Ascending aorta (tissue), 2 donors: ENCODE results near the gene MAP3K12. TPM values are rescaled to one million over a fixed set of nuclear protein-coding genes. Genes with fewer than 3 reads are reported as not detected.
A peak's percentile ranks its signal among the peaks of the same experiment; 100 is the strongest.

ENCODE experiments used
- DNase-seq, 2 donors: peaks; one replicate each; pipeline ENCODE4 v3.0.0-alpha.2; 2019; ENCODE audit warnings: low spot score in 2 of 2
- H3K27ac ChIP-seq, 2 donors: fragments of 200-600 bp; sonication (generic); one replicate each; pipeline ENCODE4 v1.5.1; 2016 to 2017; ENCODE audit warnings: mild to moderate bottlenecking in 1 of 2
- H3K27me3 ChIP-seq: fragments of 200-600 bp; sonication (generic); one replicate; pipeline ENCODE4 v1.5.1; 2017
- H3K36me3 ChIP-seq, 2 donors: fragments of 200-600 bp; sonication (generic); one replicate each; pipeline ENCODE4 v1.5.1; 2016
- H3K4me1 ChIP-seq, 2 donors: fragments of 200-600 bp; sonication (generic); one replicate each; pipeline ENCODE4 v1.5.1; 2016 to 2017; ENCODE audit warnings: mild to moderate bottlenecking in 1 of 2
- H3K4me3 ChIP-seq, 2 donors: fragments of 200-600 bp; sonication (generic); one replicate each; pipeline ENCODE4 v1.5.1; 2016 to 2017; ENCODE audit warnings: mild to moderate bottlenecking in 1 of 2
- H3K9me3 ChIP-seq, 2 donors: fragments of 200-600 bp; sonication (generic); one replicate each; pipeline ENCODE4 v1.5.1; 2016
- intact Hi-C: fragments of 100-400 bp; cut with DNase I; formaldehyde crosslinking; loops from one replicate; pipeline ENCODE4 v1.15.1; 2023
- total RNA-seq: library from RNA; depleted of rRNA; stranded (reverse); fragments of >200 nt; gene quantifications from one replicate; pipeline ENCODE4 v1.1.0, GENCODE V29; 2016
- TF ChIP-seq, protein P1 (sequence below), 3 experiments: fragments of 200-600 bp in 2 of 3; fragments of 450-650 bp in 1 of 3; sonication (generic) in 2 of 3; IDR thresholded peaks; one replicate each; pipeline ENCODE4 v1.5.1; 2016 to 2019; ENCODE audit warnings: antibody characterized with exemption in 3 of 3, mild to moderate bottlenecking in 1 of 3, moderate library complexity in 1 of 3

The MAP3K12 gene
- total RNA-seq, 1 donor from 2014 or later = 20.8 TPM

DNA sequence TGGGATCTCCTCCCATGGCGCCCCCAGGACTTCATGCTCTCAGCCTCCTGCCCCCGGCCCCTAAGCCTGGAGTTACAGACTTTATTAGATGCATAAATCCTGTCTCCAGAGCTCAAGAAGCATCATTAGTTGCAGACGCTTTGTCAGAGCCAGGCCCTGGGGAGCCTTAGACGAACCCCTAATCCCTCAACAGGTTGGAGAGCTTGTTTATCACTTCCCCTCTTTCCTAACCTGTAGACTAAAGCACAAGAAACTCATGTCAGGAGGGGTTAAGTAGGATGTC is 8.3 kb upstream of the MAP3K12 start:
- no peak for DNase-seq
- peaks cover 23 to 38% of the 10 kb centered on the region in 2 donors for H3K36me3 ChIP-seq
- H3K4me1 ChIP-seq = peaks cover 20 to 37% of the 10 kb centered on the region in 2 donors
- peak overlapping the region; percentile 94 to 98 for H3K27ac ChIP-seq
- TF ChIP-seq, protein P1, sequence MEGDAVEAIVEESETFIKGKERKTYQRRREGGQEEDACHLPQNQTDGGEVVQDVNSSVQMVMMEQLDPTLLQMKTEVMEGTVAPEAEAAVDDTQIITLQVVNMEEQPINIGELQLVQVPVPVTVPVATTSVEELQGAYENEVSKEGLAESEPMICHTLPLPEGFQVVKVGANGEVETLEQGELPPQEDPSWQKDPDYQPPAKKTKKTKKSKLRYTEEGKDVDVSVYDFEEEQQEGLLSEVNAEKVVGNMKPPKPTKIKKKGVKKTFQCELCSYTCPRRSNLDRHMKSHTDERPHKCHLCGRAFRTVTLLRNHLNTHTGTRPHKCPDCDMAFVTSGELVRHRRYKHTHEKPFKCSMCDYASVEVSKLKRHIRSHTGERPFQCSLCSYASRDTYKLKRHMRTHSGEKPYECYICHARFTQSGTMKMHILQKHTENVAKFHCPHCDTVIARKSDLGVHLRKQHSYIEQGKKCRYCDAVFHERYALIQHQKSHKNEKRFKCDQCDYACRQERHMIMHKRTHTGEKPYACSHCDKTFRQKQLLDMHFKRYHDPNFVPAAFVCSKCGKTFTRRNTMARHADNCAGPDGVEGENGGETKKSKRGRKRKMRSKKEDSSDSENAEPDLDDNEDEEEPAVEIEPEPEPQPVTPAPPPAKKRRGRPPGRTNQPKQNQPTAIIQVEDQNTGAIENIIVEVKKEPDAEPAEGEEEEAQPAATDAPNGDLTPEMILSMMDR (IDR thresholded peaks at IDR 0.05) = no peak
- H3K27me3 ChIP-seq = no peaks in the 10 kb centered on the region
- no peaks in the 10 kb centered on the region for H3K9me3 ChIP-seq
- no peak overlapping the region for H3K4me3 ChIP-seq
- intact Hi-C loops = no loop called here

DNA sequence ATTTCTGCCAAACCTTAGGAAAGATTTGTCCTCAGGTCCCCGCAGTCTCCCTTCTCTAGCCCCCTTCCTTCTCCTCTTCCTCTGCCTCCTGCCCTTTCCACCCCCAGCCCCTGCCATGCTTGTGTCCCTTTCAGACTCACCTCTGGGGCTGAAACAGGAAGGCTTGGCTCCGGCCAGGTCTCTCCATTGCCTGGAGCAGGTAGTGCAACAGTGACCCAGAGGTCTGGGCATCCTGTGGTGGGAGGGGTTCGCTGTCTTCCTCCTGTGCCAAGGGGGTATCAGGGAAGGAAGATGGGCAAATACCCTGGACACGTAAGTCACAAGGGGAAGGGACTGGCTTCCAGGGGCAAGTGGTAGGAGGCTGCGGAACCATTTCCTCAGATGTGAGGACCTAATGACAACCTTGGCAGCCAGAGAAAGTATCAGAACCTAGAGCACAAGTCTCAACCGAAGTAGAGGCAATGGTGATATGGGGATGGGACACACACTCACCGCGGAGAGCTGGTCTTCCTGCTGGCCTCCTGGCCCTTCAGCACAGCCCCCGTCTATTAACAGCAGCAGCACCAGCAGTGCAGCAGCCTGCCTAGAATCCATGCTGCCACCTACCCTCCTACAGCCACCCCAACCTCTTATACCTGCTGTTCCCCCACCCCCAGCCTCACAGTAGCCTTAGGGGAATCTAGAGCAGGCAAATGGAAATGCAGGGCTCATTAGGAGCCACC is 7.8 kb upstream of the MAP3K12 start, which contains the start of gene NPFF:
NPFF (minus strand) TSS at position 604 of the 722 bp plus-strand sequence; CDS start at position 594, 10 bp downstream.
- intact Hi-C loops = no loop called here
- Histone ChIP-seq H3K27ac (peak within 1 kb of the TSS; percentile 94 to 98), H3K36me3 (peaks cover 18 to 33% of the 10 kb centered on the region in 2 donors)

DNA sequence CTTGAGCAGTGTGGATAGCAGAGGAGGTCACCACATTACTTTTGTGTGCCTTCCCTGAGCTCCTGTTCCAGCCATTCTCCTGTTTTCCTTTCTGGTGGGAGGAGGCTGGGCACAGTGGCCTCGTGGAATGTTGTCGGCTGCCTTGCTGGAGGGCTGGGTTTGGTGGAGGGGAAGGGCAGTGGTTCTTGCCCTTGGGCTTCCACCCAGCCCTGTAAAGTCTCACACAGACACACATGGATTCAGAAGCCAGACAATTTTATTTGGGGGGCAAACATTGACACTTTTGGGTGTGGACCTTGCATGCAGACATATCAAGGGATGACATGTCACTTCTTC is 7.2 kb upstream of the MAP3K12 start:
- H3K4me1 ChIP-seq = peaks cover 27 to 48% of the 10 kb centered on the region in 2 donors
- H3K36me3 ChIP-seq = peaks cover 12 to 27% of the 10 kb centered on the region in 2 donors
- intact Hi-C loops = no loop called here
- TF ChIP-seq, protein P1 (IDR thresholded peaks at IDR 0.05) = no peak
- peak overlapping the region; percentile 94 to 98 for H3K27ac ChIP-seq
- H3K27me3 ChIP-seq = no peaks in the 10 kb centered on the region
- no peak overlapping the region for H3K4me3 ChIP-seq
- no peak for DNase-seq
- H3K9me3 ChIP-seq = no peaks in the 10 kb centered on the region

More for the DNA sequence above, 7.8 kb upstream of the MAP3K12 start, which contains the start of gene NPFF:
- H3K4me3 ChIP-seq = no peak within 1 kb of the TSS
- TF ChIP-seq, protein P1 (IDR thresholded peaks at IDR 0.05) = no peak
- H3K27me3 ChIP-seq = no peaks in the 10 kb centered on the region
- H3K4me1 ChIP-seq = peaks cover 21 to 41% of the 10 kb centered on the region in 2 donors
- H3K9me3 ChIP-seq = no peaks in the 10 kb centered on the region
- DNase-seq = no peak

DNA sequence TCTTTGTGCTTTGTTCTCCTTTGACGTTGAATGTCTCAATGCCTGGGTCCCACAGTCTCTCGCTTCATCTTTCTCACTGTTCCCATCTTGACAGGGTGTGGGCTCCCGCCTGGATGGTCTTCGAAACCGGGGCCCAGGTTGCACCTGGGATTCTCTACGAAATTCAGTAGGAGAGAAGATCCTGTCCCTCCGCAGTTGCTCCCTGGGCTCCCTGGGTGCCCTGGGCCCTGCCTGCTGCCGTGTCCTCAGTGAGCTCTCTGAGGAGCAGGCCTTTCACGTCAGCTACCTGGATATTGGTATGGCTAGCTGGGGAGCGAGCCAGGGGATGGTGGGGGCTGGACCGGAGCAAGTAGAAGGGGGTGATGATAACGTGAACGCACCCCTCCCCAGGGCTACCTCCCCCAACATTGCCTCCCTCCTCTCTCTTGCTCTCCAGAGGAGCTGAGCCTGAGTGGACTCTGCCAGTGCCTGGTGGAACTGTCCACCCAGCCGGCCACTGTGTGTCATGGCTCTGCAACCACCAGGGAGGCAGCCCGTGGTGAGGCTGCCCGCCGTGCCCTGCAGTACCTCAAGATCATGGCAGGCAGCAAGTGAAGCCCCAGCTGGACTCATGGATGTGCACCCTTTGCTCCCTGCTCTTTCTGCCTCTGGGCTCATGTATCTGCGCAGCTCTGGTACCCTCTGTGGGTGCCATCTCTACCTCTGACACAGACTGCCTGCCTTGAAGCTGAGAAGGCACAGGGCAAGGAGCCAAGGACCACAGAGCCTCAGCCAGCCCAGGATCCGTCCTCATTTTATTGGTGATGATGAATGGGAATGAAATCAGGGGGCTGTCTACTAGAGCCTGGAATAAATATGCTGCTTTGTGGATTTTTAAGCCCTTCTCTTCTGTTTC is 6.5 kb upstream of the MAP3K12 start:
- DNase-seq = peak in 1 of 2 donors; percentile 65

DNA sequence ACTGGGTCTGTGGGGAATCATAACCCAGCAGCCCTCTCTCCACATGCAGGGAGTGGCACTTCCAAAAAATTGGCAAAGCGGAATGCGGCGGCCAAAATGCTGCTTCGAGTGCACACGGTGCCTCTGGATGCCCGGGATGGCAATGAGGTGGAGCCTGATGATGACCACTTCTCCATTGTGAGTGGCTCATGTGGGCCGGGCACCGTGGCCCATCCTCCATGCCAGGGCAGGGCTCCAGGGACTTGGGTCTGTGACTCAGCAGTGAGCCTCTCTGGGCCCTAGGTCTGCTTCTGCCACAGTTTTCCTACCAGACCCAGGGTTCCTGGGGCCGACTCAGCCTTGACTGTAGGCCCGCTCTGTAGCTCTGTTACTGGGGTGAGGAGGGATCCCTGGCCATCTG is 5.8 kb upstream of the MAP3K12 start:
- Histone ChIP-seq H3K4me3 (no peak overlapping the region), H3K4me1 (peaks cover 28 to 48% of the 10 kb centered on the region in 2 donors), H3K27ac (peak overlapping the region; percentile 94 to 98), H3K27me3 (no peaks in the 10 kb centered on the region), H3K9me3 (no peaks in the 10 kb centered on the region), H3K36me3 (peaks cover 2 to 16% of the 10 kb centered on the region in 2 donors)
- intact Hi-C loops = loop anchor here (2.0 kb wide), 1 partner anchor 184 kb away; the partner anchor contains the start of gene AAAS
- TF ChIP-seq, protein P1 (IDR thresholded peaks at IDR 0.05) = no peak
- peak in 1 of 2 donors; percentile 91 for DNase-seq

More for the DNA sequence above, 6.5 kb upstream of the MAP3K12 start:
- no peaks in the 10 kb centered on the region for H3K9me3 ChIP-seq
- peaks cover 28 to 48% of the 10 kb centered on the region in 2 donors for H3K4me1 ChIP-seq
- intact Hi-C loops = loop anchor here (2.0 kb wide), 1 partner anchor 185 kb away; the partner anchor contains the start of gene AAAS
- TF ChIP-seq, protein P1 (IDR thresholded peaks at IDR 0.05) = no peak
- peaks cover 6 to 21% of the 10 kb centered on the region in 2 donors for H3K36me3 ChIP-seq
- H3K27me3 ChIP-seq = no peaks in the 10 kb centered on the region
- H3K27ac ChIP-seq = peak overlapping the region; percentile 94 to 98
- no peak overlapping the region for H3K4me3 ChIP-seq
